EL (cell line): ENCODE data around the gene SLC9A1.

ENCODE experiments used
- DNase-seq: peaks from one replicate; pipeline ENCODE4 v3.0.0-alpha.2; 2016

Gene SLC9A1

GRCh38 chr1:27060891-27061290, 94.0 kb downstream of the SLC9A1 start:
- no peak for DNase-seq

GRCh38 chr1:27058966-27059669, 95.8 kb downstream of the SLC9A1 start:
- no peak for DNase-seq

GRCh38 chr1:27057801-27058625, 96.9 kb downstream of the SLC9A1 start:
- no peak for DNase-seq

GRCh38 chr1:27057389-27057788, 97.5 kb downstream of the SLC9A1 start:
- DNase-seq: no peak

- no peak for DNase-seq
Measured at GRCh38 chr1:27053977-27054753, 100.8 kb downstream of the SLC9A1 start.

DNA sequence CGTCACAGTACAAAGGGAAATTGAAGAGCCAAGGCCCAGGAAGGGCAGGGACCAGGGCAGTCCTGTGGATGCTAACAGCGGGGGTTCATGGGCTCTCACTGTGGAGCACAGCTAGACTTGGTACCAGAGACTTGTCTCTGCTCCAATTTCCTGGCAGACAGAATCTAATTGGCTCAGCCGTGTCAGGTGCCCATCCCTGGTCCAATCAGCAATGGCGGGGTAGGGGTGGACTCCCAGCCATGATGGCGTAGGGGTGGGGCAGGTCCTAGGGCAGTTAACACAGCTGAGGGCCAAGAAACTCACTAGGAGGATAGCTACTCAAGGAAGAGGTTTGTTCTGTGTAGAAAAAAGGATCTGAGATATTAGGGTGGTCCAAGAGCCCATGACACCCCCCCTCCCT, 102.4 kb downstream of the SLC9A1 start:
- DNase-seq: no peak

DNA sequence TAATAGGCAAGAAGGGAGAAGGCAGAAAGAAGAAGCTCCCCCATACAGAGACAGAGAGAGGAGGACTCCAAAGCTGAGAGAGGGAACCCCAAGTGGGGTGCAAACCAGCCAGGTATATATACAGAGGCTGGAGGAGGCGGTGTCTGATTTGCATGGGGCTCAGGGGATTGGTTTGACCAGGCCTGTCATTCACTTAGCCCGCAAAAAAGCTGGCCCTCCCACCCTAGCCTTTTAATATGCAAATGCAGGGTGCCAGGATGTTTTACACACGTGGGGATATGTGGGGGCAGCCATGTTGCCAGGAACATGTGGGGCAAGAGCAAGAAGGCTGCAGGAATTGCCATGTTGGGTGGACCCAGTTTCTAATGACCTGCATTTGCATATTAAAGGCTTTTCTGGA, 105.3 kb downstream of the SLC9A1 start:
- no peak for DNase-seq

- DNase-seq: no peak
Measured at GRCh38 chr1:27049100-27049499, 105.8 kb downstream of the SLC9A1 start.
